Measurements from ENCODE around the gene COX20.

GRCh38 chr1:244857761-244858160, 22.3 kb downstream of the COX20 start:
- TF ChIP-seq POLR2A (IDR thresholded peaks at IDR 0.05; ENCODE audit: low read depth, low read length) (no peak), TAF1 (IDR thresholded peaks at IDR 0.05; ENCODE audit: borderline replicate concordance, low read depth, low read length) (no peak), POLR2AphosphoS5 (IDR thresholded peaks at IDR 0.05; ENCODE audit: low read depth, low read length) (no peak)
